GM21786 (cell line): ENCODE measurements around the gene SPTLC3.

Experiments
- ATAC-seq: cut with Tn5 transposase; IDR thresholded peaks from one replicate; pipeline ENCODE4 v1.9.1; 2021; ENCODE audit not compliant: unreplicated experiment

Gene SPTLC3

GRCh38 chr20:13130061-13130706 lies 121.4 kb downstream of the SPTLC3 start:
- ATAC-seq: no peak

- ATAC-seq: no peak
Measured at GRCh38 chr20:13130707-13131103, 121.9 kb downstream of the SPTLC3 start.

GRCh38 chr20:13131688-13132087 lies 122.9 kb downstream of the SPTLC3 start:
- no peak for ATAC-seq

GRCh38 chr20:13139459-13140150 lies 130.8 kb downstream of the SPTLC3 start:
- ATAC-seq: no peak

GRCh38 chr20:13140201-13140600 lies 131.4 kb downstream of the SPTLC3 start:
- ATAC-seq: no peak

- ATAC-seq: no peak
Measured at GRCh38 chr20:13140775-13141174, 132.0 kb downstream of the SPTLC3 start.

- no peak for ATAC-seq
Measured at GRCh38 chr20:13141546-13141945, 132.8 kb downstream of the SPTLC3 start.

GRCh38 chr20:13142143-13142542 lies 133.4 kb downstream of the SPTLC3 start:
- no peak for ATAC-seq

- ATAC-seq: no peak
Measured at GRCh38 chr20:13147071-13147963, 138.5 kb downstream of the SPTLC3 start.

- no peak for ATAC-seq
Measured at GRCh38 chr20:13147971-13148370, 139.2 kb downstream of the SPTLC3 start.

- ATAC-seq: no peak
Measured at GRCh38 chr20:13148402-13148801, 139.6 kb downstream of the SPTLC3 start.

- no peak for ATAC-seq
Measured at GRCh38 chr20:13148961-13149360, 140.2 kb downstream of the SPTLC3 start.

- no peak for ATAC-seq
Measured at GRCh38 chr20:13149371-13150105, 140.8 kb downstream of the SPTLC3 start.

GRCh38 chr20:13158369-13158768 lies 149.6 kb downstream of the SPTLC3 start:
- no peak for ATAC-seq

- no peak for ATAC-seq
Measured at GRCh38 chr20:13159889-13160288, 151.1 kb downstream of the SPTLC3 start.

GRCh38 chr20:13165203-13165602 lies 156.4 kb downstream of the SPTLC3 start:
- no peak for ATAC-seq

- no peak for ATAC-seq
Measured at GRCh38 chr20:13166011-13166410, 157.2 kb downstream of the SPTLC3 start.

- ATAC-seq: no peak
Measured at GRCh38 chr20:13166437-13166836, 157.7 kb downstream of the SPTLC3 start.

GRCh38 chr20:13169086-13169485 lies 160.3 kb downstream of the SPTLC3 start:
- ATAC-seq: no peak

- ATAC-seq: no peak
Measured at GRCh38 chr20:13170771-13171170, 162.0 kb downstream of the SPTLC3 start.

GRCh38 chr20:13173201-13173600 lies 164.4 kb downstream of the SPTLC3 start:
- no peak for ATAC-seq
